ENCODE measurements around the gene SORBS2.

The SORBS2 gene

DNA sequence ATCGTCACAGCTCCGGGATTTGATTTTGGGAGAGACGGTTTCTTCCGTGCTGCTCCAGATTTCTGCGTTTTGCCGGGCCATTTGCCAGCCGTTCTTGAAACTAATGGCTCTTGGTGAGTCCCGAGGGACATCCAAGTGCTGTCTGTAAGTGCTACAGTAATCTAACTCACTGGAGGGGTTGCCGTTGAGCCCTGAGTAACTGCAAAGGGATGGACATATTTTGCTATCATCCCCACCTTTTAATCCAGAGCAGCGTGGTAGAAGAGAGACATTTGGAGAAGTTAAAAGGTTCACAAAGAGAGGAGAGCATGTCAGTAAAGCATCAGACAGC lies 187.8 kb downstream of the SORBS2 start:
- no peak for DNase-seq

- DNase-seq: no peak
Measured at GRCh38 chr4:185623444-185624258, 188.3 kb downstream of the SORBS2 start.

- no peak for DNase-seq
Measured at GRCh38 chr4:185608185-185608584, 203.8 kb downstream of the SORBS2 start.

- DNase-seq: no peak
Measured at GRCh38 chr4:185602397-185602796, 209.6 kb downstream of the SORBS2 start.

DNA sequence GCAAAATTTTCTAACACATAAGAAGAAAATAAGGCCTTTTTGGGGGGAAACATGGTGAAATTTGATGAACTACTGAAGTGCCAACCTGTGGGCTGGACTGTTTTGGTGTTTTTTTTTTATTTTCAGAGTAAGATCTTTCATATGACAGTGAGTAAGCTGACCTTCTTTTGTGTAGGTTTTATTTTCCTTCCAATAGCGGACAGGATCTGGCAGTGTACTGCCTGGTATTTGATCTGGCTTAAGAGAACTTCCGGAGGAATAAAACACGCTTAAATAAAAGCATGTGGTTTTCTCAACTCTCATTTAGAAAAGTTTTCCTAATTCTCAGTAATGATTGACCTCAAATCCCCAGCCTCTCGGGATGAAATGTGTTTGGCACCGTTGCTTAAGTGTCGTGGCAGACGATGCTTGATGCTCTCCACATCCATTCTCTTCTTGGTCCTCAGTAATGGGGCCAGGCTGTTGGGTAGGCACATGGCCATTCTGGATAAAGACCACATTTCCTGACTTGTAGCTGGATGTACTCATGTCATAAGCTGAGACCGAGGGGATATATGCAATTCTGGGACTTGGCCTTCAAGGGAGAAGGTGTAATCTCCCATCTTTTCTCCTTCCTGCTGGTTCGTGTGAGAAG lies 211.1 kb downstream of the SORBS2 start:
- no peak for DNase-seq

GRCh38 chr4:185599553-185600243 lies 212.3 kb downstream of the SORBS2 start:
- DNase-seq: no peak

DNA sequence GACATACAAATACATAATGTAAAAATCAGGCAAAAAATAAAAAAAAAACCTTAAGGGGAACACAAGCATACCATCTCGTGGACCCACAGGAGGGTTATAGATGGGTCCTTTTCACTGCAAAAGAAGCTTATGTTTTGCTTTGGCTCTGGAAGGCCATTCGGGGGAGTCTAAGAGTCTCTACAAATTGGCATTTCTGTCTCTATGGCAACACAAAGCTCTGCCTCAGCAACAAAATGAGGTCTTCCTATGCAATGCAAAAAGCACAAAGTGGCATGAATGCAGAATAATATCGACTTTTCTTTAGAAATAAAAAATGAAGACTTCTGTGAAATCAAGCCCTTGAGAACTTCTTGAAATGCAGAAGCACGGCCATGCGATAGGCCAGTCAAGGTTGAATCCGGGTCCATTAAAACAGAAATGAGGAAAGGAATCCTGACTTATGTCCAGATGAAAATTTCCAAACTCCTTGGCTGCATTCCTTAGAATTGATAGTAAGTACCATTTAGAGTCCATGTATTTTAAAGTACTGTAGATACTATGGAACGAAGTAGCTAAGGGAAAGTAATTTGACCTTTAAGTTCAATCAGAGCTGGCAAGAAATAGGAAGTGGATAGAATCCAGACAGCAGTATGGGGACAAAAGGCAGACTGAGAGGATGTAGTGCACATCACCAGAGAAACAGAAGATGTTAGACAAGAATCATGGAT lies 213.0 kb downstream of the SORBS2 start:
- no peak for DNase-seq

DNA sequence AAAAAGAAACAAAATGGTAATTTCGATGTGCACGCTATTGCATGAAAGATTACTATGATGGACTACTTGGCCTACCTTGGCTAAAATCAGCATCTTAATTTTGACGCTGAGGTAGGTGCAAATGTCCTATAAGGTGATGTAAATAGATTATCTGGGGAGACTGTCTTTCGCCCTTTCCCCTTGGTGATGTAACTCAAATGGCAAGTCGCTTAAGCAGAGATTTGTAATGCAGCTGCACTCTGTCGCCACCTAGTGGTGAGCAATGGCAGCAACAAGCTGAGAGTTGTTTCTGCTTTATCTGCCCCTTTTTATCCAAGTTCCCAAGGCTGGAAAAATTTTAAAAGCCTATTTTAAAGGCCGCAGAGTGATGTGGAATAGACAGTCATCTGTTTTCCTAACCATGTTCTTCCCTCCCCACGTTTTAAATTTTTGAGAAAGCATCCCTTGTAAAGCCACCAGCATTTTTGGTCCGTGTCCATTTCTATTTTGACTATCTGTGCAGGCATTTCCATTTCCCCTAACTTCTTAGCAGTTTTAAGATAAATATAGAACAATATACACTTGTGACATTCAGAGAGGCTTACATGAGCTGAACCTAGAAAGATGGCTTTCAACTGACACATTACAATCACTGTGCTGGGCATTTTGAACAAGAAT lies 214.3 kb downstream of the SORBS2 start:
- DNase-seq: peak in 4 of 5 donors; percentile 43 to 62 (median 54)

- no peak for DNase-seq
Measured at GRCh38 chr4:185592845-185593488, 219.0 kb downstream of the SORBS2 start.

GRCh38 chr4:185592438-185592837 lies 219.6 kb downstream of the SORBS2 start:
- DNase-seq: no peak

DNA sequence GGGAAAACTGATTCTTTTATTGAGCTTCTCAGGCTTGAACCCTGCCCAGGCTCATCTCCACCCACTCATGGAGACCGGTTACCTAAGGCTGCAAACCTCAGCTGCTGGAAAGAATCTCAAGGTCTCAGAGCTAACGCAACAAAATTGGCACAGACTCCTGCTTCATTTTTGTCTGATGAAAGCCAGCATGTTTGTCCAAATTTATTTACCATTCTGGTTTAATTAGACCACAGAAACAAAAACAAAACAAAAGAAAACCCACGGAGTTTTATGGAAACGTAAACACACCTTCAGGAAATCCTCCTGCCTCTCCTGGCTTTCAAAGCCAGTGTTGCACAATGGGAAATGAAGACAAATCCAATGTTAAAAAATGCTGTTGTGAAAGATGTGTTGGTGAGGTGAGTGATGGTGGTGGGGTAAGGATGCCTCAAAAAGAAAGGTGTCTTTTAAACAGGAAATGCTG lies 220.3 kb downstream of the SORBS2 start:
- no peak for DNase-seq

DNA sequence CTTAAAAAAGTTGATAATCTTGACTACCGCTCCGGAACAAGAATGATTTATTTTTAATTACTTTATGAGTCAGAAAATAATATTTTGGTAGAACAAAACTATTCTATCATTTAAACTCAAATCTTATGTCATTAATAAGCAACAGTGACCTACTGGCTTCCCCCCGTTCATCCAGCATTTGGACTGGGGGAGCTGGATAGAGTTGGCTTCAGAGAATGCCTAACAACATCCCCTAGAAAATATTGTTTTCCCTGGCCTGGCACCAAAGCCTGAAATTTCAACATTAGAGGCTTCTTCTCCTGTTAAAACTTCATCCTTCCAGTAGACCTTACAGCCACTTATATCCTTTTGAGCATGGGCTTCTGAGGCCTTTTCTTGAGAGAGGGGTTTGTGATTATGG lies 221.0 kb downstream of the SORBS2 start:
- DNase-seq: no peak

DNA sequence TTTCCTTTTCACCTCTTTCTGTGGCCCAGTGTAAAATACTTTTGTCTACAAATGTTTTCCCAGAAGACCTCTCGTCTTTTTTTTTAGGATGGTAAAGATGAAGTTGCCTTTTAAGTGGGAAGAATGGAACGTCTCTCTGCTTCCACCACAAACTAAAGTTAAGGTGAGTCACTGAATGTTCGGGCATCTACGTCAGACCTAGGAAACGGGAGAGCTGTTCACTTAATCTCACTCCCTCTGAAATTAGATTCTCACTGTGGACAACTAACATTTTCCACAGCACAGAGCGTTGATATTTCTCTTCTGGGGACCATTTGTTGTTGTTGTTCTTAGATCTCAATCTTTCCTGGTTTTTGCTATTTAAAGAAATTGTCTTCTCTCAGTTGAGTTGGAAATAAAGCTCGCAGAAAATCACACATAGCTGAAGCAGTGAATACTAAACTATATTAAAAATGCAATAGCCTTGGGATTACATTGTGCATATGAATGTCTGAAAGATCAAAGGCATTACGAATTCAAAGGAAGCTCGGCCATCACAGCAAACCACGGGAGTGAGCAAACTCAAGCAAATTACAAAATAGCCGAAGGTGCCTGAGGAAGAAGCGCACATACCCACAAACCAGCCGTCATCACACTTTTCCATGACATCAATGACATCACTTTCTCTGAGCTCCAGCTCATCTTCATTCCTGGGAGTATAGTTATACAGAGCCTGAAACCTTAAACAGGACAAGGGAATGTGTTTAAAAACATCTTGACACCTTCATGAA lies 222.7 kb downstream of the SORBS2 start:
- no peak for DNase-seq

DNA sequence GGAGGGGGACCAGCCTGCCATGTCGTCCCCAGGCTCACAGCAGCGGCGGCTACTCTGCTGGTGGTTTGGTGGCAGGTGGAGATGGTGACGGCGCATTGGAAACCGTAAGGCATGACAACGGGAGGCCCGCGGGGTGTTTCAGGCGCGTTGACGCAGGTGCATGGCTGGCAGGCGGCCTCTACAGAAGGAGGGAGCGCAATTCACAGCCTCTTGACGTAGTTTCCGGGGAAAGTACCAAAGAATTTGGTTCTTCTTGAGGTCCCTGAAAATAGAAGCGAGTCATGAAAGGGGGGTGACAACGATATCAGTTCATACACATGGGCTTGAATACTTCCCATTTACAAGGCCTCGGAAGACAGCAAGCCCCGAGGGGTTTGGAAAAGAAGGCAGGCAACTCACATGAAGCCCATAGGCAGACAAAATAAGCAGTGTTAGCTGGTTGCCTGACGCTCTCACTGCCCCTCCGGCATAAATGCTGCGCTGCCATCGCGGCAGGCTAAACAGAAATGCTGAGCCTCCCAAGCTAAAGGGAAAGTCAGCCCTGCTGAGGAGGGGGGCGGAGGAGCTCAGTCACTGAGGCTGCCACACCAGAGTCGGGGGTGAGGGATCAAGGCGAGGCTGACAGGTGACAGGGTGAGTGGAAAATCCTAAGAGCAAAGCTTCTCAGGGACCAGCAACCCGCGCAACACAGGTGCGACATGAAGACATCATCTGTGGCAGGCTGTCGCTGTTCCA lies 224.4 kb downstream of the SORBS2 start:
- DNase-seq: peak; percentile 27 to 66 (median 58)

DNA sequence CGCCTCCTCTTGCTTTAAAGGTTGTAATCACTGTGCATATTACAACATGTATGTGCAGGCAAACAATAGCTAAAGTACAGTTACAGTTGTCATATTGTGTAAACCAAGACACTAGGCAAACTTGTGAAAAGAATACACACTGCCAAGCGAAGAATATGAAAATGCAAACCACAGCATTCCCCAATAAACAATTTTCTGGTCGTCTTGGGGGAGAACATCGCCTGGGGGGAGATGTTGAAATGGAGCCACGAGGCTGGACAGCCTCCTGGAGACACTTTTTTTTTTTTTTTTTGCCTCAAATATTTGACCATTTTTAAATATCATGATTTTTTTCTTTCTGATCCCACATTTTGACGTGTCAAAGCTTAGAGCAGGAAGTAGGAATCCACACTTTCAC lies 225.0 kb downstream of the SORBS2 start:
- DNase-seq: no peak

DNA sequence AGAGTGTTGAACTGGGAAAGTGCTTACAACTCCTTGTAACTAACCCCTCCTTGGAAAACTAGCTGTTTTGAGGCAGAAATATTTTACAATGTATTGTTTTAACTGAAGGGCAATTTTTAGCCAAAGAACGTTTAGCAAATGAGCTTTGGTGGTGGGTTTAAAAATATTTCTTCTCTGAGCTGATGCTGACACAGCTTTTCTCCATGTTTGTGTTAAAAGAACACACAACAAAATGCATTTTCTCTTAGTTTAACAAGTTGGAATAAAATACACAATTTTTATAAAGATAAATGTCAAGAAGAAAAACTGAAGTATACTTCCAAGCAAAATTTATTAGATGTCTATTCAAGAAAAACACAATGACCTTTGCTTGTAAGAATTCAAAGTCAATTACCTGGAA lies 226.8 kb downstream of the SORBS2 start:
- DNase-seq: no peak

DNA sequence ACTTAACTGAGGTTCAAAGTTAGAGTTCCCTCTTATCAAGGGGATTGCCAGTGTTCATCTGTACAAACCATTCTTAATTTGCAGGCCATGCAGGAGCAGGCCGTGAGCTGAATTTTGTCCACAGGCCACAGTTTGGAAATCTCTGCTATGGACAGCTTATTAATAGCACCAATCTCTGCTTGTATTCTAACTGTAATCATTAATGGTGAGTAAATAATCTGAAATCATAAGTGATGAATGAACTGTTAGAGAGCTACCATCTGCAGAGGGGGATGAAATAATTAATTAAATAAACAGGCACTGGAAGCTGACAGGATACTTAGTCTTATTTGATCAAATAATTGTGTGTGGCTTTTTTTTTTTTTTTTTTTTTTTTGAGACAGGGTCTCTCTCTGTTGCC lies 228.2 kb downstream of the SORBS2 start:
- no peak for DNase-seq

DNA sequence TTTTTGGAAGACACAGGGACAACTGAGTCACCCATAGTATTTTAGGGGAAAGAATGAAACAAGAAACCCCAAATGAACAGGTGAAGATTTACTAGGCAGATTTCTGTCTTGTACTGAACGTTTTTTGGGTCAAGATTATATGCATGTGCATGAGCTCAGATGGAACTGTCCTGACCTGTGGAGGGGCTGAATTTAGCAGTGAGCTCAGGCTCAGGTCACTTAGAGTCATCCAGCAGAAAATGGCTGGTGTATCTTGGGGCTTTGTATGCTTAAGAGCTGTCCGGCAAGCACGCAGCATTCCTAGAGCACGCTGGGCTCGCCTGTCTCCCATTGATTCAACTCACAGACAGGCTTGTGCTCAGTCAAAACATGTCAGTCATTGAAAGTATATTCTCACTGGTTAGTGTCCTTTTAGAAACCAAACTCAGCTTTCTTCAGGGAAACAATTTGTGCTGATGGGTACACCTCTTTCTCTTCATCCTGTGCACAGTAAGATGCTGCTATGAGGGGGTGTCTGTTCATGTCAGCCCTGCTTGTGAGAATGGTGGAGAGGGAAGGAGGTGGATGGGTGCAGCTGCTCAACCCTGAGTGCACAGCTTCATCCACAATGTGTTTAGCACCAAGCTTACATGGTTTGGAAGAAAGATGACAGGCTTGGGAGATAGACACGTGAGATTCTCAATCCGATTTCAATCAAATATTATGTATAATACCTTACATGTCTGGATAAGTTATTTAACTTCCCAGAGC lies 229.2 kb downstream of the SORBS2 start:
- no peak for DNase-seq

DNA sequence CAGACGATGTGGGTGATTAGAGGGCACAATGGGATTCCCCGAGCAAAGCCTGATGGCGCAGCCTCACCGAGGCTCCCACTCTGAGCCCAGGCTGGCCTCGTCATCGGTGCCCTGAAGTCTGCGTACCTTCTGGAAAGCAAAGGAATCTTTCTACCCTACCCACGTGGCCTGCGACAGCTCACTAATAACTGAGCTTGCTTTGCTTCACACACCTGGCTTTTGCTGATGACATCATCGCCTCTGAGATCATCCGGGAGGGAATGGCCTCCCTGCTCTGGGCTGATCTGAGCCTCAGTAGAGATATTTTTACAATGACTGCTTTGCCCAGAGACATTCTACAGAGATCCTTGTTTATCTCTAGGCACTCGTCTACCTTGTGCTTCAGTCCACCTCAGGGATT lies 231.3 kb downstream of the SORBS2 start:
- no peak for DNase-seq

DNA sequence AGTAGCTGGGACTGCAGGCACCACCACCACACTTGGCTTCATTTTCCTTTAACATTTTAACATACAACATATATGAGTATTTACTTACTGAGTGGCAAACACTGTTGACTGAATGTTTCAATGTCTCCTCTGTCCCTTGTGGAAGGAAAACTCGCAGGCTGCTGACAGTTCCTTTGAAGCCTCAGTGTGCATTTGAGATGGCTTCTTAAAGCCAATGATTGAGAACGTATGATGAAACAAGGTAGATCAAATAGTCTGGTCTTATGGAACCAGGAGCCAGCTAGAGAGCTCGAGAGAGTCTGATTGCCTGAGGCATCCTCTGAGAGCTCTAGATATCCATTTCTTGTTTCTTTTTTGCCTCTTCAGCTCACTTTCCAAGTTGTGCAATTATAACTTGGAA lies 233.7 kb downstream of the SORBS2 start:
- DNase-seq: no peak
